Liver (tissue), 3 donors: Measurements from ENCODE around the gene FGF11.

ENCODE experiments used
- FOXA1 ChIP-seq: IDR thresholded peaks from 2 replicates; pipeline ENCODE4 v1.6.1; 2016; ENCODE audit warnings: antibody characterized with exemption
- FOXA2 ChIP-seq: IDR thresholded peaks from 2 replicates; pipeline ENCODE4 v1.6.1; 2016; ENCODE audit warnings: antibody characterized with exemption
- GABPA ChIP-seq, 2 donors: IDR thresholded peaks in 1 of 2; conservative IDR thresholded peaks in 1 of 2; 2 replicates each; pipeline ENCODE4 v1.6.1; 2016; ENCODE audit warnings: antibody characterized with exemption in 2 of 2, mild to moderate bottlenecking in 1 of 2, moderate library complexity in 1 of 2
- JUND ChIP-seq, 2 donors: IDR thresholded peaks; 2 replicates each; pipeline ENCODE4 v1.6.1; 2016; ENCODE audit warnings: antibody characterized with exemption in 2 of 2
- RAD21 ChIP-seq, 2 donors: IDR thresholded peaks; 2 replicates each; pipeline ENCODE4 v1.6.1; 2016; ENCODE audit warnings: antibody characterized with exemption in 2 of 2, mild to moderate bottlenecking in 2 of 2
- RXRA ChIP-seq, 2 donors: IDR thresholded peaks; 2 replicates each; pipeline ENCODE4 v1.6.1; 2017 to 2018; ENCODE audit warnings: antibody characterized with exemption in 2 of 2, mild to moderate bottlenecking in 1 of 2
- SP1 ChIP-seq: IDR thresholded peaks from 2 replicates; pipeline ENCODE4 v1.6.1; 2018; ENCODE audit warnings: antibody characterized with exemption, mild to moderate bottlenecking
- TAF1 ChIP-seq: conservative IDR thresholded peaks from 2 replicates; pipeline ENCODE4 v1.6.1; 2016; ENCODE audit warnings: antibody characterized with exemption, mild to moderate bottlenecking
- YY1 ChIP-seq: IDR thresholded peaks from 2 replicates; pipeline ENCODE4 v1.6.1; 2016; ENCODE audit warnings: antibody characterized with exemption, mild to moderate bottlenecking
- TF ChIP-seq, protein P1 (sequence below): IDR thresholded peaks from 2 replicates; pipeline ENCODE4 v1.6.1; 2016; ENCODE audit warnings: antibody characterized with exemption
- TF ChIP-seq, protein P2 (sequence below): fragments of 150-350 bp; IDR thresholded peaks from 2 replicates; pipeline ENCODE4 v1.5.1; 2017; ENCODE audit warnings: improper control_type of control experiment, low read depth, low read length; ENCODE audit not compliant: missing input control
- TF ChIP-seq, protein P3 (sequence below): IDR thresholded peaks from 2 replicates; pipeline ENCODE4 v1.6.1; 2016; ENCODE audit warnings: antibody characterized with exemption
- TF ChIP-seq, protein P4 (sequence below): IDR thresholded peaks from 2 replicates; pipeline ENCODE4 v1.6.1; 2016; ENCODE audit warnings: antibody characterized with exemption, mild to moderate bottlenecking
- TF ChIP-seq, protein P5 (sequence below): IDR thresholded peaks from 2 replicates; pipeline ENCODE4 v1.6.1; 2016; ENCODE audit warnings: antibody characterized with exemption
- donor health status: healthy.
- donor health status: healthy.

DNA sequence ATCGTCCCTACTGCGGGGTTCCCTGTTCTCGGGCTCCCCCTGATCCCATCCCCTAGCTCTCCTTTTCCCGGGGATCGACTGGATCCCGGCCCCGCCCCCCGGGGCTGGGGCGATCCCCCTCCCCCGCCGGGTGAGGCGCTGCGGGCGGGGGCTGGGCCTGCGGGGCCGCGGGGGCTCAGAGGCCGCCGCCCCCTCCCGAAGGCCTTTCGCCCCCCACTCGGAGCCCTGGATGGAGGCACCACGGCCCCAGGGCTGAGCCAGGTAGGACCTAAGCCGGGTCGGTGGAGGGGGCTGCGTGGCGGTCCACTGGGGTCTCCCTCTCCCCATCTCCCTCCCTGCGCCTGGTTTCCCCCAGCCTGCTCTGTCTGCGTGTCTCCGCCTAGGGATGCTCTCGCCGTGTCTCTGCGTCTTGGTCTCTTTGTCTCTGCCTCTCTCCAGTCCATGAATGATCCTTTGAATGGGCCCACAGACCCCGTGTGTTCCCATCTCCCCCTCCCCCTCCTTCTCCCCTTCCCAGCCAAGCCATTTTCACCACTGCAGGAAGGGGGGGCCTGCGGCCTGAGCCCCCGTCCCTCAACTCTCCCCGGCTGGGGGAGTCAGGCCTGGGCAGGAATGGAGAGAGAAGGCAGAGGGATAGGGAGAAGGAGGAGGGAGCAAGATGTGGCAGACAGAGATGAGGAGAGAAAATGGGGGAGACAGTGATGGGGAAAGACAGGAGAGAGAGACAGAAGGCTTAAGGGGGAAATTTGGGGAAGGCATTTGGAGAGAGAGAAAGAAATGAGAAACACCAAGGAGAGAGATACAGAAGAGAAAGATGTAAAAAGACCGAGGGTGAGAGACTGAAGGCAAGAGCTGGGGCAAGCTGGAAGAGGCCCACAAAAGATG is 33.7 kb upstream of the FGF11 start:
- TF ChIP-seq, protein P1, sequence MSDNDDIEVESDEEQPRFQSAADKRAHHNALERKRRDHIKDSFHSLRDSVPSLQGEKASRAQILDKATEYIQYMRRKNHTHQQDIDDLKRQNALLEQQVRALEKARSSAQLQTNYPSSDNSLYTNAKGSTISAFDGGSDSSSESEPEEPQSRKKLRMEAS = no peak
- TF ChIP-seq, protein P2, sequence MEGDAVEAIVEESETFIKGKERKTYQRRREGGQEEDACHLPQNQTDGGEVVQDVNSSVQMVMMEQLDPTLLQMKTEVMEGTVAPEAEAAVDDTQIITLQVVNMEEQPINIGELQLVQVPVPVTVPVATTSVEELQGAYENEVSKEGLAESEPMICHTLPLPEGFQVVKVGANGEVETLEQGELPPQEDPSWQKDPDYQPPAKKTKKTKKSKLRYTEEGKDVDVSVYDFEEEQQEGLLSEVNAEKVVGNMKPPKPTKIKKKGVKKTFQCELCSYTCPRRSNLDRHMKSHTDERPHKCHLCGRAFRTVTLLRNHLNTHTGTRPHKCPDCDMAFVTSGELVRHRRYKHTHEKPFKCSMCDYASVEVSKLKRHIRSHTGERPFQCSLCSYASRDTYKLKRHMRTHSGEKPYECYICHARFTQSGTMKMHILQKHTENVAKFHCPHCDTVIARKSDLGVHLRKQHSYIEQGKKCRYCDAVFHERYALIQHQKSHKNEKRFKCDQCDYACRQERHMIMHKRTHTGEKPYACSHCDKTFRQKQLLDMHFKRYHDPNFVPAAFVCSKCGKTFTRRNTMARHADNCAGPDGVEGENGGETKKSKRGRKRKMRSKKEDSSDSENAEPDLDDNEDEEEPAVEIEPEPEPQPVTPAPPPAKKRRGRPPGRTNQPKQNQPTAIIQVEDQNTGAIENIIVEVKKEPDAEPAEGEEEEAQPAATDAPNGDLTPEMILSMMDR = no peak
- no peak for TF ChIP-seq RXRA (IDR thresholded peaks at IDR 0.05)
- no peak for TF ChIP-seq JUND (IDR thresholded peaks at IDR 0.05)
- TF ChIP-seq, protein P3, sequence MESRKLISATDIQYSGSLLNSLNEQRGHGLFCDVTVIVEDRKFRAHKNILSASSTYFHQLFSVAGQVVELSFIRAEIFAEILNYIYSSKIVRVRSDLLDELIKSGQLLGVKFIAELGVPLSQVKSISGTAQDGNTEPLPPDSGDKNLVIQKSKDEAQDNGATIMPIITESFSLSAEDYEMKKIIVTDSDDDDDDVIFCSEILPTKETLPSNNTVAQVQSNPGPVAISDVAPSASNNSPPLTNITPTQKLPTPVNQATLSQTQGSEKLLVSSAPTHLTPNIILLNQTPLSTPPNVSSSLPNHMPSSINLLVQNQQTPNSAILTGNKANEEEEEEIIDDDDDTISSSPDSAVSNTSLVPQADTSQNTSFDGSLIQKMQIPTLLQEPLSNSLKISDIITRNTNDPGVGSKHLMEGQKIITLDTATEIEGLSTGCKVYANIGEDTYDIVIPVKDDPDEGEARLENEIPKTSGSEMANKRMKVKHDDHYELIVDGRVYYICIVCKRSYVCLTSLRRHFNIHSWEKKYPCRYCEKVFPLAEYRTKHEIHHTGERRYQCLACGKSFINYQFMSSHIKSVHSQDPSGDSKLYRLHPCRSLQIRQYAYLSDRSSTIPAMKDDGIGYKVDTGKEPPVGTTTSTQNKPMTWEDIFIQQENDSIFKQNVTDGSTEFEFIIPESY = no peak
- TF ChIP-seq SP1 = no peak
- TF ChIP-seq RAD21 (IDR thresholded peaks at IDR 0.05) = no peak
- no peak for TF ChIP-seq TAF1
- no peak for TF ChIP-seq FOXA1
- TF ChIP-seq YY1 = no peak
- TF ChIP-seq, protein P4, sequence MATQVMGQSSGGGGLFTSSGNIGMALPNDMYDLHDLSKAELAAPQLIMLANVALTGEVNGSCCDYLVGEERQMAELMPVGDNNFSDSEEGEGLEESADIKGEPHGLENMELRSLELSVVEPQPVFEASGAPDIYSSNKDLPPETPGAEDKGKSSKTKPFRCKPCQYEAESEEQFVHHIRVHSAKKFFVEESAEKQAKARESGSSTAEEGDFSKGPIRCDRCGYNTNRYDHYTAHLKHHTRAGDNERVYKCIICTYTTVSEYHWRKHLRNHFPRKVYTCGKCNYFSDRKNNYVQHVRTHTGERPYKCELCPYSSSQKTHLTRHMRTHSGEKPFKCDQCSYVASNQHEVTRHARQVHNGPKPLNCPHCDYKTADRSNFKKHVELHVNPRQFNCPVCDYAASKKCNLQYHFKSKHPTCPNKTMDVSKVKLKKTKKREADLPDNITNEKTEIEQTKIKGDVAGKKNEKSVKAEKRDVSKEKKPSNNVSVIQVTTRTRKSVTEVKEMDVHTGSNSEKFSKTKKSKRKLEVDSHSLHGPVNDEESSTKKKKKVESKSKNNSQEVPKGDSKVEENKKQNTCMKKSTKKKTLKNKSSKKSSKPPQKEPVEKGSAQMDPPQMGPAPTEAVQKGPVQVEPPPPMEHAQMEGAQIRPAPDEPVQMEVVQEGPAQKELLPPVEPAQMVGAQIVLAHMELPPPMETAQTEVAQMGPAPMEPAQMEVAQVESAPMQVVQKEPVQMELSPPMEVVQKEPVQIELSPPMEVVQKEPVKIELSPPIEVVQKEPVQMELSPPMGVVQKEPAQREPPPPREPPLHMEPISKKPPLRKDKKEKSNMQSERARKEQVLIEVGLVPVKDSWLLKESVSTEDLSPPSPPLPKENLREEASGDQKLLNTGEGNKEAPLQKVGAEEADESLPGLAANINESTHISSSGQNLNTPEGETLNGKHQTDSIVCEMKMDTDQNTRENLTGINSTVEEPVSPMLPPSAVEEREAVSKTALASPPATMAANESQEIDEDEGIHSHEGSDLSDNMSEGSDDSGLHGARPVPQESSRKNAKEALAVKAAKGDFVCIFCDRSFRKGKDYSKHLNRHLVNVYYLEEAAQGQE = no peak
- TF ChIP-seq, protein P5, sequence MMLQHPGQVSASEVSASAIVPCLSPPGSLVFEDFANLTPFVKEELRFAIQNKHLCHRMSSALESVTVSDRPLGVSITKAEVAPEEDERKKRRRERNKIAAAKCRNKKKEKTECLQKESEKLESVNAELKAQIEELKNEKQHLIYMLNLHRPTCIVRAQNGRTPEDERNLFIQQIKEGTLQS = no peak
- TF ChIP-seq GABPA (IDR thresholded peaks at IDR 0.05 in 1 of 2, conservative IDR thresholded peaks at IDR 0.05 in 1 of 2) = no peak
- TF ChIP-seq FOXA2 = no peak
